K562 (cell line): ENCODE data around the gene TJP3. TPM values are rescaled to one million over a fixed set of nuclear protein-coding genes. Genes with fewer than 3 reads are reported as not detected.

ENCODE experiments used
- ATF3 ChIP-seq, 2 experiments: fragments of 450-650 bp in 1 of 2; sonication (generic) in 1 of 2; formaldehyde crosslinking in 1 of 2; IDR thresholded peaks in 1 of 2; conservative IDR thresholded peaks in 1 of 2; 2 replicates each; pipeline versions ENCODE4 v1.6.1 to v1.8.1; 2016 to 2023; ENCODE audit warnings: mild to moderate bottlenecking in 2 of 2, moderate library complexity in 2 of 2, inconsistent platforms in 1 of 2, missing genetic modification reagents in 1 of 2
- CAMTA2 ChIP-seq: fragments of 250-450 bp; sonication (Bioruptor Pico); conservative IDR thresholded peaks from 2 replicates; pipeline ENCODE4 v1.5.1; 2022
- CC2D1A ChIP-seq: fragments of 450-650 bp; IDR thresholded peaks from 2 replicates; pipeline ENCODE4 v1.6.1; 2017; ENCODE audit warnings: mild to moderate bottlenecking
- CREM ChIP-seq: IDR thresholded peaks from 2 replicates; pipeline ENCODE4 v1.6.1; 2014; ENCODE audit warnings: antibody characterized with exemption, low read depth
- CSDE1 ChIP-seq, 2 experiments: fragments of 450-650 bp; IDR thresholded peaks; 2 replicates each; pipeline ENCODE4 v1.6.1; 2016; ENCODE audit warnings: mild to moderate bottlenecking in 1 of 2
- E2F1 ChIP-seq: sonication (generic); formaldehyde crosslinking; IDR thresholded peaks from 2 replicates; pipeline ENCODE4 v1.8.1; 2023; ENCODE audit warnings: mild to moderate bottlenecking, missing genetic modification reagents, moderate library complexity
- FUS ChIP-seq: fragments of 200-400 bp; formaldehyde crosslinking; optimal IDR thresholded peaks from 2 replicates; pipeline ENCODE3; 2017; ENCODE audit warnings: low read depth, low read length
- GATAD2B ChIP-seq: fragments of 450-650 bp; IDR thresholded peaks from 2 replicates; pipeline ENCODE4 v1.6.1; 2017; ENCODE audit warnings: mild to moderate bottlenecking, borderline replicate concordance
- HOXB6 ChIP-seq: fragments of 250-450 bp; sonication (Bioruptor Pico); IDR thresholded peaks from 2 replicates; pipeline ENCODE4 v1.5.1; 2022; ENCODE audit warnings: mild to moderate bottlenecking, borderline replicate concordance
- KLF10 ChIP-seq: fragments of 250-450 bp; sonication (Bioruptor Pico); IDR thresholded peaks from 2 replicates; pipeline ENCODE4 v1.6.1; 2021; ENCODE audit warnings: matching md5 sums
- KLF6 ChIP-seq: fragments of 250-450 bp; sonication (Bioruptor Pico); IDR thresholded peaks from 2 replicates; pipeline ENCODE4 v1.4.0; 2020; ENCODE audit warnings: mild to moderate bottlenecking, moderate library complexity, borderline replicate concordance
- LCOR ChIP-seq: sonication (generic); formaldehyde crosslinking; IDR thresholded peaks from 2 replicates; pipeline ENCODE4 v1.8.0; 2022; ENCODE audit warnings: mild to moderate bottlenecking, missing genetic modification reagents
- MEIS2 ChIP-seq: fragments of 450-650 bp; IDR thresholded peaks from 2 replicates; pipeline ENCODE4 v1.6.1; 2014; ENCODE audit warnings: mild to moderate bottlenecking; ENCODE audit not compliant: partially characterized antibody
- NELFE ChIP-seq: IDR thresholded peaks from 2 replicates; pipeline ENCODE4 v1.6.1; 2011; ENCODE audit warnings: mild to moderate bottlenecking; ENCODE audit not compliant: insufficient read depth, insufficient read length
- NFE2 ChIP-seq: IDR thresholded peaks from 2 replicates; pipeline ENCODE4 v1.6.1; 2014; ENCODE audit warnings: antibody characterized with exemption, low read depth
- PCBP1 ChIP-seq: fragments of 200-400 bp; formaldehyde crosslinking; IDR thresholded peaks from 2 replicates; pipeline ENCODE4 v1.6.1; 2018; ENCODE audit warnings: mild to moderate bottlenecking, low read depth, low read length; ENCODE audit not compliant: poor library complexity, severe bottlenecking
- PTBP1 ChIP-seq: fragments of 200-400 bp; formaldehyde crosslinking; IDR thresholded peaks from 2 replicates; pipeline ENCODE4 v1.6.1; 2017; ENCODE audit warnings: low read depth, low read length
- RBM34 ChIP-seq: fragments of 200-400 bp; formaldehyde crosslinking; IDR thresholded peaks from 2 replicates; pipeline ENCODE4 v1.6.1; 2018; ENCODE audit warnings: low read length, borderline replicate concordance; ENCODE audit not compliant: insufficient read depth
- SAFB ChIP-seq: fragments of 200-400 bp; formaldehyde crosslinking; IDR thresholded peaks from 2 replicates; pipeline ENCODE4 v1.6.1; 2017; ENCODE audit warnings: low read depth, low read length, borderline replicate concordance
- SAP30 ChIP-seq: fragments of 200-600 bp; sonication (generic); IDR thresholded peaks from 2 replicates; pipeline ENCODE4 v1.6.1; 2012; ENCODE audit warnings: borderline replicate concordance, low read depth, mild to moderate bottlenecking, moderate library complexity, low read length, control low read depth, inconsistent platforms; ENCODE audit not compliant: insufficient read depth, poor library complexity, severe bottlenecking
- SP1 ChIP-seq: sonication (generic); formaldehyde crosslinking; IDR thresholded peaks from 2 replicates; pipeline ENCODE4 v1.8.1; 2022; ENCODE audit warnings: mild to moderate bottlenecking, missing genetic modification reagents
- SUPT5H ChIP-seq: fragments of 450-650 bp; IDR thresholded peaks from 2 replicates; pipeline ENCODE4 v1.6.1; 2016
- TCF7L2 ChIP-seq: fragments of 150-350 bp; IDR thresholded peaks from 2 replicates; pipeline ENCODE4 v1.6.1; 2016; ENCODE audit warnings: low read depth, mild to moderate bottlenecking, low read length, moderate library complexity
- TEAD2 ChIP-seq: fragments of 450-650 bp; IDR thresholded peaks from 2 replicates; pipeline ENCODE4 v1.6.1; 2016; ENCODE audit warnings: missing genetic modification characterization, control low read depth, missing compliant biosample characterization
- ZBED1 ChIP-seq: IDR thresholded peaks from 2 replicates; pipeline ENCODE4 v1.6.1; 2014
- ZNF143 ChIP-seq: sonication (generic); formaldehyde crosslinking; IDR thresholded peaks from 2 replicates; pipeline ENCODE4 v1.9.0; 2022; ENCODE audit warnings: mild to moderate bottlenecking, missing genetic modification reagents
- ZNF146 ChIP-seq: IDR thresholded peaks from one replicate; pipeline ENCODE4 v1.6.1; 2018; ENCODE audit warnings: missing compliant biosample characterization; ENCODE audit not compliant: unreplicated experiment
- ZNF217 ChIP-seq: sonication (generic); formaldehyde crosslinking; IDR thresholded peaks from 2 replicates; pipeline ENCODE4 v1.8.0; 2022; ENCODE audit warnings: mild to moderate bottlenecking, missing genetic modification reagents
- ZNF253 ChIP-seq: fragments of 250-450 bp; sonication (Bioruptor Pico); conservative IDR thresholded peaks from 2 replicates; pipeline ENCODE4 v1.6.1; 2021; ENCODE audit warnings: mild to moderate bottlenecking
- ZNF561 ChIP-seq: fragments of 450-650 bp; formaldehyde crosslinking; conservative IDR thresholded peaks from 2 replicates; pipeline ENCODE4 v1.4.0; 2020; ENCODE audit warnings: mild to moderate bottlenecking, moderate library complexity
- ZNF668 ChIP-seq: fragments of 250-450 bp; sonication (Bioruptor Pico); IDR thresholded peaks from 2 replicates; pipeline ENCODE4 v1.8.0; 2022; ENCODE audit warnings: mild to moderate bottlenecking, inconsistent platforms
- ZNF830 ChIP-seq: fragments of 250-450 bp; sonication (Bioruptor Pico); IDR thresholded peaks from 2 replicates; pipeline ENCODE4 v1.5.0; 2021; ENCODE audit warnings: mild to moderate bottlenecking
- polyA plus RNA-seq, 8 experiments: library from polyadenylated mRNA; depleted of rRNA in 4 of 8; stranded (reverse) in 5 of 8; unstranded in 3 of 8; fragments of >200 nt; fragmentation: Nextera tagmentation in 2 of 8; fragmentation: Illumina TruSeq in 1 of 8; extraction: Ambion mirVana in 2 of 8; extraction: Trizol in 1 of 8; gene quantifications; 2 replicates each; pipeline versions ENCODE4 v1.2.1 to v1.2.3, GENCODE V29; 2011 to 2014; ENCODE audit warnings: inconsistent platforms in 1 of 8, missing spikeins in 1 of 8
- total RNA-seq, 7 experiments: library from RNA; depleted of rRNA in 6 of 7; stranded (reverse); fragments of >200 nt in 6 of 7; fragmentation: Illumina TruSeq in 2 of 7; extraction: Trizol in 2 of 7; gene quantifications; 2 replicates each; pipeline versions ENCODE4 v1.2.1 to v1.2.3, GENCODE V29; 2011 to 2021; ENCODE audit warnings: low replicate concordance in 1 of 7

The TJP3 gene
- total and polyA plus RNA-seq, 9 of the 15 experiments (the other 6 are each of a cell fraction or from before 2014, with no cell fraction given), result 0.11 to 2.4 (median 0.57) TPM; not detected in 1

GRCh38 chr19:3736106-3736724, 28.0 kb downstream of the TJP3 start (continued):
- TF ChIP-seq PCBP1, result no peak
- peak; percentile 81 for TF ChIP-seq ZBED1
- TF ChIP-seq ZNF668 (CRISPR knock-in tag), result no peak
- peak; percentile 68 for TF ChIP-seq NFE2
- TF ChIP-seq SAFB, result no peak
- TF ChIP-seq CAMTA2 (CRISPR knock-in tag), result no peak
- no peak for TF ChIP-seq ZNF217 (CRISPR knock-in tag)
- no peak for TF ChIP-seq ZNF253 (CRISPR knock-in tag)
- peak; percentile 84 for TF ChIP-seq ATF3 (IDR thresholded peaks at IDR 0.05)
- TF ChIP-seq ATF3 (CRISPR knock-in tag; conservative IDR thresholded peaks at IDR 0.05), result no peak
- no peak for TF ChIP-seq NELFE
- no peak for TF ChIP-seq RBM34
- TF ChIP-seq ZNF146 (CRISPR knock-in tag), result no peak
- no peak for TF ChIP-seq SP1
- TF ChIP-seq HOXB6 (CRISPR knock-in tag), result no peak
- no peak for TF ChIP-seq ZNF143 (CRISPR knock-in tag)
- TF ChIP-seq MEIS2, result no peak
- TF ChIP-seq PTBP1, result no peak
- no peak for TF ChIP-seq SAP30
- TF ChIP-seq CSDE1 (IDR thresholded peaks at IDR 0.05), result no peak
- TF ChIP-seq KLF6 (CRISPR knock-in tag), result no peak
- TF ChIP-seq ZNF561 (CRISPR knock-in tag), result no peak
- no peak for TF ChIP-seq GATAD2B
- no peak for TF ChIP-seq ZNF830 (CRISPR knock-in tag)
- no peak for TF ChIP-seq SUPT5H
- TF ChIP-seq LCOR, result no peak
- TF ChIP-seq TCF7L2, result no peak
- no peak for TF ChIP-seq CC2D1A
- TF ChIP-seq KLF10, result no peak
- TF ChIP-seq E2F1 (CRISPR knock-in tag), result no peak
- TF ChIP-seq CREM, result peak; percentile 64
- no peak for TF ChIP-seq TEAD2
- no peak for TF ChIP-seq FUS
